Stimulated activated CD4-positive, alpha-beta T cell treated with anti-CD3 and anti-CD28 coated beads, Interleukin-2, amount 100 ng/mL, for 4 hours (primary cell): Measurements from ENCODE around the gene SFRP5.

Source experiments
- DNase-seq: peaks from one replicate; pipeline ENCODE4 v3.0.0-alpha.2; 2020; ENCODE audit warnings: low read depth

Gene SFRP5

GRCh38 chr10:97785731-97786130, 13.9 kb upstream of the SFRP5 start:
- DNase-seq = no peak

GRCh38 chr10:97785231-97785630, 13.4 kb upstream of the SFRP5 start:
- no peak for DNase-seq

- DNase-seq = no peak
Measured at GRCh38 chr10:97784200-97784810, 12.5 kb upstream of the SFRP5 start.

GRCh38 chr10:97782455-97783228, 10.8 kb upstream of the SFRP5 start:
- DNase-seq = no peak

GRCh38 chr10:97781618-97782331, 10.0 kb upstream of the SFRP5 start:
- DNase-seq = no peak

GRCh38 chr10:97780841-97781617, 9.2 kb upstream of the SFRP5 start:
- DNase-seq = no peak

- DNase-seq = no peak
Measured at GRCh38 chr10:97779975-97780374, 8.2 kb upstream of the SFRP5 start.

GRCh38 chr10:97779492-97779891, 7.7 kb upstream of the SFRP5 start:
- DNase-seq = no peak

- no peak for DNase-seq
Measured at GRCh38 chr10:97778452-97779302, 6.9 kb upstream of the SFRP5 start.

- DNase-seq = no peak
Measured at GRCh38 chr10:97777143-97777542, 5.3 kb upstream of the SFRP5 start.

- DNase-seq = no peak
Measured at GRCh38 chr10:97774811-97775294, 3.1 kb upstream of the SFRP5 start.

- no peak for DNase-seq
Measured at GRCh38 chr10:97773096-97773495, 1.3 kb upstream of the SFRP5 start.

GRCh38 chr10:97771055-97771891, 526 bp downstream of the SFRP5 start:
- no peak for DNase-seq

- DNase-seq = no peak
Measured at GRCh38 chr10:97770255-97770654, 1.5 kb downstream of the SFRP5 start.

GRCh38 chr10:97768322-97769315, 3.2 kb downstream of the SFRP5 start:
- no peak for DNase-seq

- no peak for DNase-seq
Measured at GRCh38 chr10:97766996-97767924, 4.5 kb downstream of the SFRP5 start.

- no peak for DNase-seq
Measured at GRCh38 chr10:97766106-97766810, 5.5 kb downstream of the SFRP5 start.
